GM20000 (cell line): Measurements from ENCODE around the gene CBR4.
"Not testable (repeated sequence)": the region's sequence is repeated elsewhere in the genome, so short reads cannot be mapped to it uniquely, and the experiment has no call there.

Experiments
- DNase-seq: peaks from one replicate; pipeline ENCODE4 v3.0.0; 2012; ENCODE audit warnings: low spot score
- TF ChIP-seq, protein P1 (sequence below): IDR thresholded peaks from 2 replicates; pipeline ENCODE4 v1.5.1; 2012; ENCODE audit warnings: mild to moderate bottlenecking, control low read depth; ENCODE audit errors: extremely low read depth, missing control alignments

CBR4 gene

DNA sequence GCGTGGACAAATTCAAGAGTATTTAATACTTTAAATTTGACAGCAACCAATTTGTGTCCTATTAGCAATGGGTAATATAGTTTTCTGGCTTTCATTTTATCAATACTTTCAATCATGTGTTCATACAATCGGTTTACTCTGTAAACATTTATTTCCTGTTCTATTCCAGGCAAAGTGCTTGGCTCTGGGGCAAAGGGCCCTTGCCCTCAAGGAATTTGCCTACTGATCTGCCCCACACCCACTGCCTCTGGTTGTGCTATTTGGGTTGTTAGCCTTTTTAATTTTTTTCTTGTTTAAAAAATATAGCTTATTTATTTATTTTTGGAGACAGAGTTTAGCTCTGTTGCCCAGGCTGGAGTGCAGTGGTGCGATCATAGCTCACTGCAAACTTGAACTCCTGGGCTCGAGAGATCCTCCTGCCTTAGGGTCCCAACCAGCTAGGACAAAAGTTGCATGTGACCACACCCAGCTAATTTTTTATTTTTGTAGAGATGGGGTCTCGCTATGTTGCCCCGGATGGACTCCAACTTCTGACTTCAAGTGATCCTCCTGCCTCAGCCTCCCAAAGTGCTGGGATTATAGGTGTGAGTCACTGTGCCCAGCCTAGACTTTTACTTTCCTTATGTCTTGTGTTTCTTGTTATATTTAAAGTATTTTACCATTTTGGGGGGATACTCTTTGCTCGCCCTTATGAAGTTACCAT is 30.7 kb upstream of the CBR4 start:
- TF ChIP-seq, protein P1, sequence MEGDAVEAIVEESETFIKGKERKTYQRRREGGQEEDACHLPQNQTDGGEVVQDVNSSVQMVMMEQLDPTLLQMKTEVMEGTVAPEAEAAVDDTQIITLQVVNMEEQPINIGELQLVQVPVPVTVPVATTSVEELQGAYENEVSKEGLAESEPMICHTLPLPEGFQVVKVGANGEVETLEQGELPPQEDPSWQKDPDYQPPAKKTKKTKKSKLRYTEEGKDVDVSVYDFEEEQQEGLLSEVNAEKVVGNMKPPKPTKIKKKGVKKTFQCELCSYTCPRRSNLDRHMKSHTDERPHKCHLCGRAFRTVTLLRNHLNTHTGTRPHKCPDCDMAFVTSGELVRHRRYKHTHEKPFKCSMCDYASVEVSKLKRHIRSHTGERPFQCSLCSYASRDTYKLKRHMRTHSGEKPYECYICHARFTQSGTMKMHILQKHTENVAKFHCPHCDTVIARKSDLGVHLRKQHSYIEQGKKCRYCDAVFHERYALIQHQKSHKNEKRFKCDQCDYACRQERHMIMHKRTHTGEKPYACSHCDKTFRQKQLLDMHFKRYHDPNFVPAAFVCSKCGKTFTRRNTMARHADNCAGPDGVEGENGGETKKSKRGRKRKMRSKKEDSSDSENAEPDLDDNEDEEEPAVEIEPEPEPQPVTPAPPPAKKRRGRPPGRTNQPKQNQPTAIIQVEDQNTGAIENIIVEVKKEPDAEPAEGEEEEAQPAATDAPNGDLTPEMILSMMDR: no peak
- DNase-seq: no peak

DNA sequence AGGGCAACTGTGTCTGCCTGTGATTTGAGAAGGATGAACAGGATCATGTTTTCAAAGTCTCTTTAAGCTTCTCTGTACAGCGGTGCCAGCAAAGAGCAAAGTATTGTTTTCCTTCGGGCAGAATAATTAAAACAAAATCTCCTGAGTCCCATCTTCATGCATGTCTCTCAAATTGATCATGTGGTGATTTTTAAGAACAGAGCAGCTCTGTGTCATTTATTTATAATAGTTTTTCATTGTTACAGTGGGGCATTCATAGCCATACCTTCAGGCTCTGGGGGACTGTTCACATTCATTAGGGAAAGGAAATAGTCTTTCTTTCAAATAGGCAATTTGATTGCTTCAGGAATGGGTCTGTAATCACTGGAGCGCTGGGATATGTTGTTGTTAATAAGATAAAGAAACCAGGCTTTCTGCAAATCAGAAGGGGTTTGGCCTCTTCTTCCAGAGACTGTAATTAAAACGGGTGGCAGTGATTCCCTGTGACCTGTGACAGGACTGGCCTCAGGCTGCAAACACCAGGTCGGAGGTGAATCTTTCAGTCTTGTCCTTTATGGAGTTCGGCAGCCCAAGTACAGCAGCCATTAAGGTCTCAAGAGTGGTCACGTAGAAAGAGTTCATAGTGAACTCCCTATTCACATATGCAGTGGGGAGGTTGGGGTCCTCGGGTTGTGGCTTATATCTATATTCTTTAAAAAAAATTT is 29.3 kb upstream of the CBR4 start:
- TF ChIP-seq, protein P1: no peak
- DNase-seq: no peak

DNA sequence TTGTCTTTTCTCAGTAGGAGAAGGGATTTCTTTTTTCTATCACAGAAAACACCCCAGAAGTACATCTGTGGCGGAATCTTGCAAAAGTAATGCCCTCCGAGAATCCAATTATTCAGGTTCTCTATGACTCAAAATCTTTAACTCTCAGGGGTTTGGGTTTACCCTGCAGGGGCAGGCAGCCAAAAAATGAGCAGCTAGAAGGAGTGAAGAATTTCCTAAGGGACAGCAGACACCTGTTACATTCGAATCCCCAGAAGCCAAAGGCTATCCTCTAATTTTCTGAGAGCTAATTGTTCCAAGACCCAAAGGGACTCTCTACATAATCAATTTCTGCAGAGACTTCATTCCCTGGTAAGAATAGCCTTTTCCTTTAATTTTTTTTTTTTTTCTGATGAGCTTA is 27.5 kb upstream of the CBR4 start:
- TF ChIP-seq, protein P1: no peak
- no peak for DNase-seq

DNA sequence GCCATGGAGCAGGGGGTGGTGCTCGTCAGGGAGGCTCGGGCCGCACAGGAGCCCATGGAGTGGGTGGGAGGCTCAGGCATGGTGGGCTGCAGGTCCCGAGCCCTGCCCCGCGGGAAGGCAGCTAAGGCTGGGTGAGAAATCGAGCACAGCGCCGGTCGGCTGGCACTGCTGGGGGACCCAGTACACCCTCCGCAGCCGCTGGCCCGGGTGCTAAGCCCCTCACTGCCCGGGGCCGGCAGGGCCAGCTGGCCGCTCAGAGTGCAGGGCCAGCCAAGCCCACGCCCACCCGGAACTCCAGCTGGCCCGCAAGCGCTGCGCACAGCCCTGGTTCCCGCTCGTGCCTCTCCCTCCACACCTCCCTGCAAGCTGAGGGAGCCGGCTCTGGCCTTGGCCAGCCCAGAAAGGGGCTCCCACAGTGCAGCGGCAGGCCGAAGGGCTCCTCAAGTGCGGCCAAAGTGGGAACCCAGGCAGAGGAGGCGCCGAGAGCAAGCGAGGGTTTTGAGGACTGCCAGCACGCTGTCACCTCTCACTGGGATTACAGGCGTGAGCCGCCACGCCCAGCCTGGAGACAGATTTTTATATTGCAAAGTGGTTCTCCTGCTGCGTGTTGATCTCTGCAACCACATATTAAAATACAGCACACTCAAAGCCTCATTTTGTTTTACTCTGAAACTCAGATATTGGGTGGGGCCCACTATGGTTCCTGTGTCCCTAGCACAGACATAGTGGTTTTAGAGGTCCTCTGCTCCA is 26.0 kb upstream of the CBR4 start:
- DNase-seq: not testable (repeated sequence)

DNA sequence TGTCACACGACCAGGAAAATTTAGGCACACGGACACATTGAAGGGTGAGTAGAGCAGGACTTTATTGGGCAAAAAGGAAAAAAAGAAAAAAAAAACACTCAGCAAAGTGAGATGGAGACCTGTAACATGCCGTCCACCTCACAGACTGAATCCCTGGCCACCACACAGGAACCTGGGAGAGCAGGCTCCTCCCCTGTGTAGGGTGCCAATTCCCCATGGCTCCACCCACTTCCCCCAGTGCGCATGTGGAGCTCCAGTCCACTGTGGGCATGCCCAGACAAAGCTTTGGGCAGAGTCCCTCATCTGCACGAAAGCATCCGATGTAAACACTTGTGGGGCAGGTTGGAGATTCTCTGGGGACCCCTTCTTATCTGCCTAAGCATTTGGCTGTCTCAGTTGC is 23.6 kb upstream of the CBR4 start:
- TF ChIP-seq, protein P1: no peak
- DNase-seq: no peak

DNA sequence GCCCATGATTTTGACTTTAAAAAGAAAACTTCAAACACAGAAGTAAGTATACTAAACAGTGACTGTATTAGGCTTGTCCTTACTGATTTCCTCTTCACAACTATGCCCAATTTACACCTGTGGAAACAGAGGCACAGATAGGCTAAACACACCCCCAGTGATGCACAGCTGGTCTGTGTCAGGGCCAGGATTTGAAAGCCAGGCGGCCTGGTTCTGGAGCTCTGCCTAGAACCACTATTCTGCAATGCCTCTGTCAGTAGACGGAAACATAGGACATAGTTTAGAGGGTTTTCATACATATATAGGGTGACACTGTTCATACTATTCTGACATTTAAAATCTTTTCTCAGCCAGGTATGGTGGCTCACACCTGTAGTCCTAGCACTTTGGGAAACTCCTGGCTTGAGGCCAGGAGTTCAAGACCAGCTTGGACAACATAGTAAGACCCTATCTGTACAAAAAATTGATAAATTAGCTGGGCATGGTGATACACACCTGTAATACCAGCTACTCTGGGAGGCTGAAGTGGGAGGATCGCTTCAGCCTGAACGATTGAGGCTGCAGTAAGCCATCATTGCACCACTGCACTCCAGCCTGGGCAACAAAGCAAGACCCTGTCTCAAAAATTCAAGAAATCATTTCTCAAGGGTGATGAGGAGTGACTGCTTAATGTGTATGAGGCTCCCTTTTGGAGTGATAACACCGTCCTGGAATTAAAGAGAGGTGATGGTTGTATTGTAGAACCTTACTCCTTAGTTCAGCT is 23.0 kb upstream of the CBR4 start:
- no peak for DNase-seq
- TF ChIP-seq, protein P1: no peak

DNA sequence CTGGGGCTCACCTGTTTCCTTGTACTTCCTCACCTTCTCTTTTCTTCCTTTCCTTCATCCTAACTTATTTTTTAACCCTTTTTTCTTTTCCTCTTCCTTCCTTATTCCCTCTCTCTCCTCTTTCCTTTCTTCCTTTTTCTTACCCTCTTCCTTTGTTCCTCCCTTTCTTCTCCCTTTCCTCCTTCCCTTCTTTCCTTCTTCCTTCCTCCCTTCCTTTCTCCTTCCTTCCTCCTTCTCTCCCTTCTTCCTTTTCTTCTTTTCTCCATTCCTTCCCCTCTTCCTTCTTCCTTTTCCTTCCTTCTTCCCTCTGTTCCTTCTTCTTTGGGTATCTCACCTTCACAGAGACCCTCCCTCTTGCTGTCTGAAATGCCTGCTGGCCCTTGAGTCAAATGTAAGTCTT is 22.1 kb upstream of the CBR4 start:
- TF ChIP-seq, protein P1: no peak
- no peak for DNase-seq
